Fibroblast of upper back skin (primary cell): ENCODE measurements around the gene SRSF8.
"Not testable (repeated sequence)": the region's sequence is repeated elsewhere in the genome, so short reads cannot be mapped to it uniquely, and the experiment has no call there.

Source experiments
- DNase-seq: peaks from one replicate; pipeline ENCODE4 v3.0.0-alpha.2; 2013

Gene SRSF8

DNA sequence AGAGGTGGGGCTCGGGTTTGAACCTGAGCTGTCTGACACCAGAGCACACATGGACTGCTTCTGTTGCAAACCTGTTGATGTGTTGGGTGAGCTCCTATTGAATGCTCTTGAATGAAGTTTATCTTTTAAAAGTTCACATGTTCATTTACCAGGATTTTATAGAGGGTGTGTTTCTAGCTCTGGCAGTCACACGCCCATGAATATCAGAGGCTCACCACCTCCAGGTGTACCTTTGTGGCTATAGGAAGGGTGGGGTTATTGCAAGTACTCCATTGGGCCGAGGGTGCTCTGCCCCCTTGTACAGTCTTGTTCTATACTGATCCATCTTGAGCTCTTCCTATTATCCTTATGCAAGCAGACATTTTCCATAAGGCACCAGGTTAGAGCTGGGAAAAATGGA, 32.1 kb downstream of the SRSF8 start:
- DNase-seq, result no peak

GRCh38 chr11:95100191-95100648, 33.5 kb downstream of the SRSF8 start:
- no peak for DNase-seq

DNA sequence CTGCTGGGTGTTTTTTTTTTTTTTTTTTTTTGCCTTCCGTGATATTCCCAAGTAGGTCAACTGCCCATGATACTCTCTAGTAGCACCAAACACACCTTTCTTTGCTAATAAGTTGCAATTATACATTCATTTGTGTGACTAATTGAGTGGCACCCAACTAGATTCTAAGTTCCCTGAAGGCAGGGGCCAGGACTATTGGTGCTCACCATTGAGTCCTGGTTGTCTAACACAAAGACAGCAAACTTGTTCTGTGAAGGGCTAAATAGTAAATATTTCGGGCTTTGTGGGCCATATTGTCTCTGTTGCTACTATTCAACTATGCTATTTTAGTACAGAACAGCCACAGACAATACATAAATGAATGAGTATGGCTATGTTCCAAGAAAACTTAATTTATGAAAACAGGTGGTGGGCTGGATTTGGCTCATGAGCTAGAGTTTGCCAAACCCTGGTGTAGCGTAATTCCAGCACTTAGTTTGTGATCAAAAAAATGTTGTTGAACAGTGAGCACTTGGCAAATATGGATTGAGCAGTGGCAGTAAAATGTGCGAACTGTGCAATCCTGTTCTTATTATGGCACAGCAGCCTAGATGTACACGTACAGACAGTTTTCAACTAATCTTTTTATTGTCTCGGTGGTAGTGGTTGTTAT, 34.3 kb downstream of the SRSF8 start:
- no peak for DNase-seq

- no peak for DNase-seq
Measured at GRCh38 chr11:95101935-95102334, 35.2 kb downstream of the SRSF8 start.

GRCh38 chr11:95102733-95103132, 36.0 kb downstream of the SRSF8 start:
- DNase-seq, result no peak

- no peak for DNase-seq
Measured at GRCh38 chr11:95103701-95104100, 37.0 kb downstream of the SRSF8 start.

- no peak for DNase-seq
Measured at GRCh38 chr11:95104121-95104830, 37.6 kb downstream of the SRSF8 start.

DNA sequence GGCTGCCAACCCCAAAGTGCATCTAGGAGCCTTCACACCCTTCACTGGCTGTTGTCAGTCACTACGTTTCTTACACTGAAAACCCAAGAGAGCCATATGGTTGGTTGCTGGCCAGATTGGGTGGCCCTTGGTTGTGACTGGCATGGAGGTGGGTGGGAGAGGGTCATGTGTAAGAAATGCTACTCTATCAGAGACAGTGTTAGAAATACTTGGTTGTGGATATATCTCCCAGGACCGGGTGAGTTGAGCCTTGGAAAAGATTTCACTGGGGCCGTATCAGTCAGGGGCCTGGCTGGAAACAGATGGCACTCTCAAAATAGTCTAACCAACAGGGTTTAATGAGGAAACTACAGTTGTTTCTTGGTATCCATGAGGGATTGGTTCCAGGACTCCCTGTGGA, 38.1 kb downstream of the SRSF8 start:
- no peak for DNase-seq

DNA sequence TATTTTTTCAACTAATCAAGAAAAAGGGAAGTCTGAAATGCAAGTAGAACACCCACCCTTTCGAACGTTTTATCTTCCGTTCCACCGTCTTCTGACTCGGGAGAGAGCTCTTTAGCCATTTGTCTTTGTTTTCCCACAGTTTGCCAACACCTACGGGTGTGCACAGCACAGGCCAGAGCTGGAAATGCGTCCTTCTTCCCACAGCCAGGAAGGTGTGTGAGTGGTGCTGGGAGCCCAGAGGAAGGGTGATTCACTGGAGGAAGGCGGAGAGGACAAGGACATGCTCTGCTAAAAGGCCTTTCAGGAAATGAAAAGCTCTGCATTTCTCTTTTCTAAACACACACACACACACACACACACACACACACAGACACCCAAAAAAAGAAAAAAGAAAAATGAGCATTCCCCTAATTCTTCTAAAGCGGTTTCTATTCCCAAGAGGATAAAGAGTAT, 41.5 kb downstream of the SRSF8 start:
- peak; percentile 69 for DNase-seq

DNA sequence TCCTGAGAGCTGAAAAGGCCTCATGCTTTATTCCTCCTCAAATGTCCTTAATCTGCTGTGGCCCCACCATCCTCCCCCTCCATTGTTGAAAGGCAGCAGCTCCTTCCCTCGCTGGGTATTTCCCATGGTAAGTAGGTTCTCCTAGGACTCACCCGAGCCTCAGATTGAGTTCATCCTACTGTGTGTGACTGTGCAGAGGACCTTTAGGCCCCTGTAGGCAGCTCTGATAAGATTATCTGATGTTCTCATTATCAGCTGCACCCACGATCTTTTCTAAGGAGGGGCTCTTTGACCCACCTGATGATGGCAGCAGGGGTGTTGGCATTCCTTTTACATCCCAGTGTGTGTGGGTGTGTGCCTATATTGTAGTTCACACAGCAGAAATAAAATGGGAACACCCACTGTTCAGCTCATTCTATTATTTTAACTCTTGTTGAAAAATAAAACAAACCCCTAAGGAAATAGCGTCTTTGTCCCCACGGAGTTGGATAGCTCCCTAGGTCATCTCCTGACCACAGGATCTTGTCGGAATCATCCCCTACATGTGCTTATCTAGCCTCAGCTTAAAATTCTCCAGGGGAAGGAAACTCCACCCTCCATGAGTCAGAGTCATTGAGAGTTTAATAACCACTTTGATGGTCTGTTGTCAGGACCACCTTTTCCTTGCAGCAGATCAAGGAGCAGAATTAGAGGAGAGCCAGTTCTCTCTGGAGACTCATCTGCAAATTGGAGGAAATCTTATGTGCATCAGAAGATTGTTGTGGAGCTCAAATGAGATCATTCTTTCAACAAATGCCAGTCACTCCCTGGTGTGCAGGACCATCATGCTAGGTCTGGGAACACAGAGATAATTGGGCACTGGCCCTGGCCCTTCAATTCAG, 42.2 kb downstream of the SRSF8 start:
- DNase-seq, result peak; percentile 45

- DNase-seq, result not testable (repeated sequence)
Measured at GRCh38 chr11:95111471-95111870, 44.8 kb downstream of the SRSF8 start.

DNA sequence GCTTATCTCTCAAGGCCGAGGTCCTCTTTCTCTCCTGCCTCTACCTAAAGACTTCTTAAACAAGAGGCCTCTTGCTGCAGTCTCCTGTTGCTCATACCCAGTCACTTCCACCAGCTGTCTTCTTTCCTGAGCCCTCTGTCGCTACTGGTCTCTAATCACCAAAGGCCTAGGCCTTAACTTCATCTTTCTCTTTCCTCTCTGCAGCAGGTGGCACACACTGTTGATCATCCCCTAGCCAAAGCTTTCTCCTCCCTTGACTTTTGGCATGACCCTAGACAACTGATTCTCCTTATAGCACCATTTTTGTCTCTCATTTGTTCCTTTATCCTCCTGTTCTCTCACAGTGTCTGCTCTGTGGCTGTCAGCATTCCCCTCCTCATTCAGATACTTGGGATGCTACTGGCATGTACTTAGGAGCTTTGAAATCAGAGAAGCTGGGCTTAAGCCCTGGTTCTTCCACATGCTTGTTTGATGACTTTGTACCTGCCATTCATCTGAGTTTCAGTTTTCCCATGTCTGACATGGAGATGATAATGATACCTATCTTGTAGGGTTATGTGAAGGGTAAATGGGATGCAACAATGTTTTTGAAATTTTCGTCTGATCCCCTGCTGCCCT, 45.3 kb downstream of the SRSF8 start:
- DNase-seq, result no peak

DNA sequence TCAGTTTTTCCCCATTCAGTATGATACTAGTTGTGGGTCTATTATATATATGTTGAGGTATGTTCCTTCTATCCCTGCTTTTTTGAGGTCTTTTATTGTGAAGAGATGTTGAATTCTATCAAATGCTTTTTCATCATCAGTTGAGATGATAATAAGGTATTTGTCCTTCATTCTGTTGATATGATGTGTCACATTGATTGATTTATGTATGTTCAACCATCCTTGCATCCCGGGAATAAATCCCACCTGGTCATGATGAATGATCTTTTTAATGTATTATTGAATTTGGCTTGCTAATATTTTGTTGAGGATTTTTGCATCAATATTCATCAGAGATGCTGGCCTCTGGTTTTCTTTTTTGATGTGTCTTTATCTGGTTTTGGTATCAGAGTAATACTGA, 48.9 kb downstream of the SRSF8 start:
- no peak for DNase-seq

GRCh38 chr11:95119361-95120060, 52.8 kb downstream of the SRSF8 start:
- no peak for DNase-seq
